ENCODE results near the gene EEIG1.
"Not testable (repeated sequence)": the region's sequence is repeated elsewhere in the genome, so short reads cannot be mapped to it uniquely, and the experiment has no call there.

The EEIG1 gene

DNA sequence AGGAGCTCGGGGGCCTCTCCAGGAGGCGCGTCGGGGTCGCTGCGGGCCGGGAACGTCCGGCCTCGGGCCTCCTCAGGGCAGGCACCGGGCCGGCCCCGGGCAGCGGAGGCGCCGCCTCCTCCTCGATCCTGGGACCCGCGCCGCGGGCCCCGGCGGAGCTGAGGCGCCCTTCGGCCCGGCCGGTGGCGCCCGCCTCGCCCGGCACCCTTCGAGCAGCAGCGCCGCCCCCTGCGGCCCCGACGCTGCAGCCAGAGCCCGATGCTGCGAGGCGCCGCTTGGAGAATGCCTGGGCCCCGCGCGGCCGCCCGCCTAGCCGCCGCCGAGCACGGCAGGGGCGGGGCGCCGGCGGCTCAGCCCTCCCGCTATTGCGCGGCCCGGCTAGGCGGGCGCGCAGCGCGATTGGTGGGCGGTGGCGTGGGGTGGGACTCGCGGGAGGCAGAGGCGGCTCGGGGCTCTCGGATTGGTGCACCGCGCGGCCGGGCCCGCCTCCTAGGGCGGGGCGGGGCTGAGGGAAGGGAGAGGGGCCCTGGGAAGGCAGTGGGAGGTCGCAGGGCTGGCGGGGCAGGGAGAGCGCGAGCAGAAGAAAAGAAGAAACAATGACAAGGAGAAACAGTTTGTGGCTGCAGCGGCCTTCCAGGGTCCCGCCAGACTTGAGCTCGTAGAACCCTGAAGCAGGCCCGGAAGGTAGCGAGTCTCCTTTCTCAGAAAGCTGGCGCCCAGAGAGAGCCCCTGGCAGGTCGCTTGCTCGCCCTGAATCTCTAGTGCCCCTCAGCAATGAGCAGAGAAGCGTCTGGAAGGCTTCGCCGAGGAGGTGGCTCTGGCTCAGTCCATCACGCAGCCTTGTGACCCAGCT, at the start of gene EEIG1:
Gene EEIG1, minus strand, starts transcription at position 284 of the 853 bp plus-strand sequence. CDS start 852 bp downstream, outside the sequence.
- peak; percentile 98 for DNase-seq

GRCh38 chr9:128027705-128028104, 46.9 kb upstream of the EEIG1 start:
- DNase-seq: no peak

GRCh38 chr9:128026773-128027541, 46.2 kb upstream of the EEIG1 start:
- no peak for DNase-seq

DNA sequence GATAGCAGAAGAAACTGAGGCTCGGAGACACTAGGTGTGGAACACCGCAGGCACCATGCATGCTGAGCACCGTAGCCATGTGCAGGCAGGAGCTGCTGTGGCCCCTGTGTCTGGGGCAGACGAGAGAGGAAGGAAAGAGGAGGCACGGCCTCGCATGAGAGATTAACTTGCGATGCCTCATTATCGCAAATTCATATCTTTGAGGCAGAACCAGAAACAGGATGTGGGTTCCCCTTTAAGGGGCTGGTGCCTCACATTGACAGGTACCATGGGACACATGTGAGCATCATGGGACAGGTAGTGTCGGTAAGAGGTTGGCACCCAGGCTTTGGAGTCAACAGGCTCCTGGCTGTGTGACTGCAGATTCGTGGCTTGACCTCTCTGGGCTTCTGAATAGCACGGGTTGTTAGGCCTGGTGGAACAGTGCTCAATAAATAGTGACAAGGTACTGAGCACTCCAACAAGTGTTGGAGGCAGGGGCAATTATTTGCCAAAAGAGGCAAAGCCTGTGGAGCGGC, 45.5 kb upstream of the EEIG1 start:
- no peak for DNase-seq

- DNase-seq: no peak
These were observed 44.9 kb upstream of the EEIG1 start for GRCh38 chr9:128025736-128026135.

- DNase-seq: no peak
These were observed 44.0 kb upstream of the EEIG1 start for GRCh38 chr9:128024761-128025308.

GRCh38 chr9:128023671-128024070, 42.9 kb upstream of the EEIG1 start:
- not testable (repeated sequence) for DNase-seq

DNA sequence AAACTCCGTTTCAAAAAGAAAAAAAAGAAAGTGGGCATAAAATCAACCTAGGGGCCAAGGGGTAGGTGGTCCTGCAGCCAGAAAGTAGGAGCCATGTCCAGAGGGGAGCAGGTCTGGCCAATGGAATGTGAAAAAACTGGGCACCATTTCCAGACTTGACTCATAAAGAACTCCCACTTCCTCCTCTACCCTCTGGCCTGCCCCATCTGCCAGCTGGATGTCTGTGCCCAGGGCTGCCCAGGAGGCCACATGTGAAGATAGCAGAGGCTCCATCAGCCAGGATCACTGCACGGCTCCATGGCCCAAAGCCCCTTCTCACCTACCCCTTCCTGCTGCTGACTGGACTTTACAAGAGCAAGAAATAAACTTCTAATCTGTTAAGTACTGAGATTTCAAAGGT, 42.1 kb upstream of the EEIG1 start:
- no peak for DNase-seq

DNA sequence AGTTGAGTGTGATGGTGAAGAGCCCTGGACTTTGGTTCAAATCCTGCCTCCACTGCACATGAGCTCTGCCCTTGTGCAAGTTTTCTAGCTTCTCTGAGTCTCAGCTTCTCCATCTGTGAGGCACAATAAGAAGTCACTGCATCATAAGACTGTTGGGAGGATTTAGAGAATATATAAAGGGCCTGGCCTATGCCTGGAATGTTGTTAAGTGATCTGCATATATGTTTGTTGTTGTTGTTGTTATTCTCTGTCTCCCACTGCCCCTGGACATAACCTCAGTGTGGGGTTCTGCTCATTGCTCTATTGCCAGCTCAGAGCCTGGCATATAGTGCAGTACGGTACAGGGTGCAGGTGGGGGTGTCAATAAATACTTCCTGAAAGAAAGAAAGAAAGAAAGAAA, 40.3 kb upstream of the EEIG1 start:
- no peak for DNase-seq

GRCh38 chr9:128020692-128021091, 39.9 kb upstream of the EEIG1 start:
- no peak for DNase-seq

DNA sequence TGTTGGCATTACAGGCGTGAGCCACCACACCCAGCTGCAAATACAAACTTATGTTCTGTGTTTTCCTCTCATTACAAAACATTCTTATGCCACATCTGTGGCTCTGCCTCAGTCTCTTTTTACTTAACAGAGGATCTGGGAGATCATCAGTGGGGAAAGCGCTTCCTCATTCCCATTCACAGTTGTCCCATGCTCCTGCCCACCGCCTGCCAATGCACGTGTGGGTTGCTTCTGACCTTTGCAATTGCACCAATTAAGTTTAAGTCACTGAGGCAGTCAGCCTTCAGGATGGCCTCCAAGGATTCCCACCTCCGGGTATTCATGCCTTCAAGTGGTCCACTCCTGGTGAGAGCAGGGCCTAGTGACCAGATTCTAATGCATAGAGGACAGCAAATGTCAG, 34.9 kb upstream of the EEIG1 start:
- no peak for DNase-seq

- DNase-seq: no peak
These were observed 30.5 kb upstream of the EEIG1 start for GRCh38 chr9:128011071-128011817.

DNA sequence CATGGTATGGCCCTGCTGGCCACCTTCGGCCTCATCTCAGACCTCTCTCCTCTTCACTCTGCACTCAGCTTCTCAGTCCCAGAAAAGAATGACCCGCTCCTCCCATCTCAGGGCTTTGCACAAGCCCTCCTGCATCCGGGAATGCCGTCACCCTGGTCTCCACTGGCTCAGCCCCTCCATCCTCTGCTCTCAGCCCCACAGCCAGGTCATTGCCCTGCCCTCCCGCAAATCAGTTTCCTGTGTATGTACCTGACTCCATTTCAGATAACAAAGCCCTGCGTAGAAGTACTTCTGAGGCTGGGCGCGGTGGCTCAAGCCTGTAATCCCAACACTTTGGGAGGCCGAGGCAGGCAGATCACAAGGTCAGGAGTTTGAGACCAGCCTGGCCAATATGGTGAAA, 28.9 kb upstream of the EEIG1 start:
- DNase-seq: no peak

DNA sequence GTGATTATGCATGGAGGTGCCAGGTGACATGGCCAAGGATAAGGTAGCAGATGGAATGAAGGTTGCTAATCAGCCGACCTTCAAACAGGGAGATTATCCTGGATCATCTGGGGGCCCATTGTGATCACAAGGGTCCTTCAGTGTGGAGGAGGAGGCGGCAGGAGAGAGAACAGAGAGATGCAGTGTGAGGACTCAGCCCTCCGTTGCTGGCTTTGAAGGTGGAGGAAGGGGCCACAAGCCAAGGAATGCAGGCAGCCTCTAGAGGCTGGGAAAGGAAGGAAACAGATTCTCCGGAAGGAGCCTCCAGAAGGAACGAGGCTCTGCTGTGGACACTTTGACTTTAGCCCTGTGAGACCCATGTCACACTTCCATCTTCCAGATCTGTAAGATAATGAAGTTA, 27.4 kb upstream of the EEIG1 start:
- DNase-seq: no peak

DNA sequence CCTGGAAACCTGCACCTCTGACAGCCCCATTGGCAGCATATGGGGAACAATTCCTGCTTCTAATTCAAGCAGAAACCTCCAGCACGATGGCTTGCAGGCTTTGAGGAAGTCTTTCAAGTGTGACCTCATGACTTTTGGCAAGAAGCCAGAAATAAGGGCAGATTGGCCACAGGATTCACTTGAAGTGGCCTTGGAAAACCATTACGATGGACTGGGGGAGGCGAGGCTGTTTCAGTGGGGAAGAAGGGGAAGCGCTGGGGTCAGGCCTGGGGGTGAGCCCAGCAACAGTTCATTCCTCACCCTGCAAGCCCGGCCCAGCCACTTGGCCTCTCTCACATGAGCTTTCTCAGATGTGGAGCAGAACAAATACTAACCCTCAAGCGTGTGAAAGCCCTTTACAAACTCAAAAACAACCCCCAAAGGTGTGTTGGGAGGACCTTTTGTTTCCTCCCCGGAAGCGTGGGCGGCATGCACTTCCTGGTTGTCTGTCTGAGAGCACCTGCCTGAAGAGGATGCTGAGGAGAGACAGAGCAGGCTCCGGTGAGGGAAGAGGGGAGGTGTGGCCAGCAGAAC, 26.9 kb upstream of the EEIG1 start:
- DNase-seq: peak; percentile 71

GRCh38 chr9:128006332-128006996, 25.7 kb upstream of the EEIG1 start:
- no peak for DNase-seq

DNA sequence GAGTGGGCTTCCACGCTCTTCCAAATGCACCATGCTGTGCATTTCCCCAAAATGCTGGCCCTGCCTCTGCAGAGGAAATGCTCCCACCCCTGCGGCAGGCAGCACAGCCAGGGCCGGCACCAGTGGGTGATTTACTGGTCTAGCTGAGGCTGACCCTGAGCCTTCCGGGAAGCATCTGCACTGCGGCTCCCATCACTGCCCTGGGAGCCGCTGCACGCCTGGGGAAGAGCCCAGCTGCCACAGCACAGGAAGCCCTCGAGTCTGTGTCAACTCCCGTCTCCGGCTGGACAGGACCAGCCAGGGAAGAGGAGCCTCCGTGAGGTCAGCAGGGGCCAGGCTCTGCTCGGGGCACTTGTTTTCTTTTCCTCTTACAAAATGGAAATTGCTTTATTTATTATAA, 25.1 kb upstream of the EEIG1 start:
- peak; percentile 34 for DNase-seq

GRCh38 chr9:128003966-128004604, 23.3 kb upstream of the EEIG1 start:
- no peak for DNase-seq

- no peak for DNase-seq
These were observed 22.2 kb upstream of the EEIG1 start for GRCh38 chr9:128002959-128003358.

DNA sequence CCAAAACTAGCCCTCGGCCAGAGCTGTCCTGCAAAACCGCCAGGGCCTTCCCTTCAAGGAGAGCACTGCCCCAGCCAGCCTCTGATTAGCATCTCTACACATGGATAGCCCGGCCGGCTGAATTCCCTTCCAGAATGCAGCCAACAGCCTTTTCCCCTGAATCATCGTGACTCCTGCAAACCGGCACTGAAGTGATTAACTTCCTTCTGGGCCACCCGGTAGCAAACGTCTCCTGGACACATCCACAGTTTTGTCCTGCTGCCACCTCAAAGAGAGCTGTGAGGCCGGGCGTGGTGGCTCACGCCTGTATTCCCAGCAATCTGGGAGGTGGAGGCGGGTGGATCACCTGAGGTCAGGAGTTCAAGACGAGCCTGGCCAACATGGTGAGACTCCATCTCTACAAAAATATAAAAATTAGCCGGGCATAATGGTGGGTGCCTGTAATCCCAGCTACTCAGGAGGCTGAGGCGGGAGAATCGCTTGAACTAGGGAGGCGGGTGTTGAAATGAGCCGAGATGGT, 21.1 kb upstream of the EEIG1 start:
- peak; percentile 28 for DNase-seq

DNA sequence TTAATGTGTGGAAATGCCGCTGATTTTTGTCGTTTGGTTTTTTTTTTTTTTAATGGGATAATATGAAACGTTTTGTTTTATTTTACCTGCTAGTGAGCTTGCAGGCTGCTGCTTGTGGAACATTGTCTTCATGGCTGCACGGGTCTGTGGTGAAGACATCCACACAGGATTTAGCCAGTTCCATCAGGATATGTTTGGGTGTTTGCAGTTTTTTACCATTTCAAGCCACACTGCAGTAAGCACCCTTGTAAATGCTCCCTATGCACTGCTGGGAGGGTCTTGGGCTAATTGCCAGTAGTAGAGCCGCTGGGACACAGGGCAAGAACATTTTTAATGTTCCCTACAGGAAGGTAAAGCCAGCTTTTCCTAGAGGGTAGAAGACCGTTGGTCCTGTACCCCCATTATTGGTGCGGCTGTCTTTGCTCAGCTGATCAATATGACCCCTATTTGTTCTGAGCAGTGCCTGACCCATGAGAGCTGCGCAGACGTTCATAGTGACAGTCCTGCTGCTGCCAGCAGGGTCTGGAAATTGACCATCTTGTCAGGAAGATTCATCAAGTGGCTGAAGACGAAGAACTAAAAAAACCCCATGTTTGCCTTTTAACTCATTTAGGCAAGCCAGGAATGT, 20.5 kb upstream of the EEIG1 start:
- no peak for DNase-seq
